Naive thymus-derived CD8-positive, alpha-beta T cell (primary cell): Measurements from ENCODE around the gene KLHL33. TPM values are rescaled to one million over a fixed set of nuclear protein-coding genes. Genes with fewer than 3 reads are reported as not detected.
A peak's percentile ranks its signal among the peaks of the same experiment; 100 is the strongest.

Experiments used
- ATAC-seq, 2 donors: fragments of 150-1000 bp; cut with Tn5 transposase in 1 of 2; sonication (Bioruptor Pico), chemical (Tn5 transposase) in 1 of 2; 1 replicate in 1 of 2; 2 replicates in 1 of 2; pipeline ENCODE4 v1.10.0; 2021; ENCODE audit warnings: mild to moderate bottlenecking in 2 of 2, moderate library complexity in 2 of 2
- POLR2A ChIA-PET: fragments of 350-600 bp; sonication (Branson Sonifier 250); formaldehyde crosslinking; loops from one replicate; lab custom pipeline; 2021; ENCODE audit warnings: antibody characterized with exemption; lab: Charles Lee
- DNase-seq, 10 donors: peaks; one replicate each; pipeline versions ENCODE4 v3.0.0 to v3.0.0-alpha.2; 2020 to 2022
- H3K27ac Mint-ChIP-seq, 10 donors: one replicate each; pipeline ENCODE4 v1.8.0; 2020 to 2022; ENCODE audit warnings: mild to moderate bottlenecking in 10 of 10, mixed read lengths in 10 of 10, moderate library complexity in 4 of 10, inconsistent platforms in 1 of 10
- H3K27me3 Mint-ChIP-seq, 5 donors: one replicate each; pipeline ENCODE4 v1.8.0; 2021 to 2022; ENCODE audit warnings: mixed read lengths in 5 of 5
- H3K36me3 Mint-ChIP-seq, 3 donors: one replicate each; pipeline ENCODE4 v1.8.0; 2020 to 2022; ENCODE audit warnings: mixed read lengths in 3 of 3, mild to moderate bottlenecking in 2 of 3, inconsistent platforms in 1 of 3
- H3K4me1 Mint-ChIP-seq, 4 donors: one replicate each; pipeline ENCODE4 v1.8.0; 2021 to 2022; ENCODE audit warnings: mixed read lengths in 4 of 4
- H3K4me3 Mint-ChIP-seq, 10 donors: one replicate each; pipeline ENCODE4 v1.8.0; 2020 to 2022; ENCODE audit warnings: mild to moderate bottlenecking in 10 of 10, mixed read lengths in 10 of 10, moderate library complexity in 6 of 10, inconsistent platforms in 1 of 10
- H3K9me3 Mint-ChIP-seq, 9 donors: one replicate each; pipeline ENCODE4 v1.8.0; 2020 to 2022; ENCODE audit warnings: mixed read lengths in 9 of 9, mild to moderate bottlenecking in 3 of 9, inconsistent platforms in 1 of 9, moderate library complexity in 1 of 9
- polyA plus RNA-seq, 3 donors: library from polyadenylated mRNA; unstranded; fragments of 300-500 nt; fragmentation: Illumina TruSeq; gene quantifications; one replicate each; pipeline ENCODE4 v1.2.3, GENCODE V29; 2021
- total RNA-seq, 8 experiments: library from RNA in 2 of 8; stranded (reverse) in 2 of 8; gene quantifications; one replicate each; pipeline ENCODE4 v1.2.3 and lab custom pipeline; 2021 to 2026

The KLHL33 gene
- under 1 TPM; 0.52 to 0.57 TPM for total RNA-seq
- polyA plus RNA-seq: under 1 TPM; 0.43 to 0.77 (median 0.43) TPM
- 0 to 3.2 (median 1.0) reads per million in 6 experiments for total RNA-seq (lab: John Stamatoyannopoulos, UW)

GRCh38 chr14:20435582-20436362 lies at the start of gene KLHL33:
Gene KLHL33, minus strand, starts transcription at chr14:20436166. Its CDS starts 355 bp downstream, at chr14:20435811.
- peak within 1 kb of the TSS in 3 of 10 donors; percentile 11 to 68 (median 56) for H3K27ac Mint-ChIP-seq
- no peak within 1 kb of the TSS for H3K4me3 Mint-ChIP-seq
- peaks cover 11 to 30% (median 16%) of the 10 kb centered on the region in 4 donors for H3K4me1 Mint-ChIP-seq
- no peaks in the 10 kb centered on the region for H3K36me3 Mint-ChIP-seq
- H3K9me3 Mint-ChIP-seq: no peaks in the 10 kb centered on the region
- no peak for DNase-seq
- no peaks in the 10 kb centered on the region for H3K27me3 Mint-ChIP-seq
- no peak for ATAC-seq
- POLR2A ChIA-PET: no interaction called here

GRCh38 chr14:20482382-20482781 lies 46.4 kb upstream of the KLHL33 start:
- Mint-ChIP-seq H3K4me1 (peaks cover 40 to 82% (median 76%) of the 10 kb centered on the region in 4 donors), H3K4me3 (peak overlapping the region in 1 of 10 donors; percentile 3), H3K27me3 (no peaks in the 10 kb centered on the region), H3K36me3 (peaks cover 0 to 6% (median 4%) of the 10 kb centered on the region in 3 donors), H3K27ac (peak overlapping the region in 9 of 10 donors; percentile 43 to 92 (median 85)), H3K9me3 (peaks cover 0 to 9% (median 0%) of the 10 kb centered on the region in 9 donors)
- ATAC-seq: no peak
- no peak for DNase-seq
- POLR2A ChIA-PET: interaction anchor here (4.4 kb wide), 1 partner anchor 13 kb away, joined by 29 read pairs; the partner anchor contains the start of gene PNP

GRCh38 chr14:20478894-20479293 lies 42.9 kb upstream of the KLHL33 start:
- H3K27me3 Mint-ChIP-seq: no peaks in the 10 kb centered on the region
- no peak for DNase-seq
- H3K9me3 Mint-ChIP-seq: peaks cover 0 to 9% (median 0%) of the 10 kb centered on the region in 9 donors
- H3K4me3 Mint-ChIP-seq: no peak overlapping the region
- peak overlapping the region; percentile 39 to 92 (median 86) for H3K27ac Mint-ChIP-seq
- peaks cover 44 to 89% (median 88%) of the 10 kb centered on the region in 4 donors for H3K4me1 Mint-ChIP-seq
- no peak for ATAC-seq
- peaks cover 7 to 39% (median 35%) of the 10 kb centered on the region in 3 donors for H3K36me3 Mint-ChIP-seq
- POLR2A ChIA-PET: interaction anchor here (1.3 to 4.4 kb wide), 6 partner anchors 8 to 205 kb away, joined by 5 to 31 read pairs (median 12); partner anchors contain the start of genes APEX1, OSGEP, PIP4P1 and PNP

GRCh38 chr14:20477211-20477876 lies 41.4 kb upstream of the KLHL33 start:
- Mint-ChIP-seq H3K9me3 (peaks cover 0 to 9% (median 0%) of the 10 kb centered on the region in 9 donors), H3K4me3 (peak overlapping the region; percentile 47 to 87 (median 72)), H3K4me1 (peaks cover 43 to 87% (median 85%) of the 10 kb centered on the region in 4 donors), H3K27me3 (no peaks in the 10 kb centered on the region), H3K36me3 (peaks cover 8 to 54% (median 42%) of the 10 kb centered on the region in 3 donors), H3K27ac (peak overlapping the region; percentile 88 to 98 (median 92))
- peak; percentile 76 to 83 for ATAC-seq
- POLR2A ChIA-PET: interaction anchor here (0.7 to 4.2 kb wide), 8 partner anchors 9 to 207 kb away, joined by 3 to 34 read pairs (median 10); partner anchors contain the start of genes APEX1, OSGEP, PIP4P1 and RNASE4
- DNase-seq: peak in 6 of 10 donors; percentile 20 to 63 (median 45)

DNA sequence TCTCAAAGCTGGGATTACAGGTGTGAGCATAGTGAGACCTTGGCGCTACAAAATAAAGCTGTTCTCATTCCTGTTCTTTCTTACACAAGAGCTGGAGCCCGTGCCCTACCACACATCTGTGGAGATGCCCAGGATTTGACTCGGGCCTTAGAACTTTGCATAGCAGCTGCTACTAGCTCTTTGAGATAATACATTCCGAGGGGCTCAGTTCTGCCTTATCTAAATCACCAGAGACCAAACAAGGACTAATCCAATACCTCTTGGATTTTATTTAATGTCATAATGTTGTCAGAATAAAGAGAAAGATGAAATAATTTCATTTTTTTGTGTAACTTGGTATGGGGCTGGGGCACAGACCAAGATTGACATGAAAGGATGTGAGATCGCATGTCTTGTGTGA lies 40.8 kb upstream of the KLHL33 start:
- DNase-seq (no peak), ATAC-seq (no peak)
- Mint-ChIP-seq H3K9me3 (peaks cover 0 to 9% (median 0%) of the 10 kb centered on the region in 9 donors), H3K36me3 (peaks cover 8 to 60% (median 43%) of the 10 kb centered on the region in 3 donors), H3K27ac (peak overlapping the region; percentile 88 to 98 (median 92)), H3K4me3 (peak overlapping the region; percentile 47 to 87 (median 72)), H3K4me1 (peaks cover 45 to 87% (median 86%) of the 10 kb centered on the region in 4 donors), H3K27me3 (no peaks in the 10 kb centered on the region)
- POLR2A ChIA-PET: interaction anchor here (0.7 to 4.2 kb wide), 8 partner anchors 10 to 137 kb away, joined by 3 to 34 read pairs (median 4); partner anchors contain the start of genes APEX1, OSGEP, PARP2 and PIP4P1

DNA sequence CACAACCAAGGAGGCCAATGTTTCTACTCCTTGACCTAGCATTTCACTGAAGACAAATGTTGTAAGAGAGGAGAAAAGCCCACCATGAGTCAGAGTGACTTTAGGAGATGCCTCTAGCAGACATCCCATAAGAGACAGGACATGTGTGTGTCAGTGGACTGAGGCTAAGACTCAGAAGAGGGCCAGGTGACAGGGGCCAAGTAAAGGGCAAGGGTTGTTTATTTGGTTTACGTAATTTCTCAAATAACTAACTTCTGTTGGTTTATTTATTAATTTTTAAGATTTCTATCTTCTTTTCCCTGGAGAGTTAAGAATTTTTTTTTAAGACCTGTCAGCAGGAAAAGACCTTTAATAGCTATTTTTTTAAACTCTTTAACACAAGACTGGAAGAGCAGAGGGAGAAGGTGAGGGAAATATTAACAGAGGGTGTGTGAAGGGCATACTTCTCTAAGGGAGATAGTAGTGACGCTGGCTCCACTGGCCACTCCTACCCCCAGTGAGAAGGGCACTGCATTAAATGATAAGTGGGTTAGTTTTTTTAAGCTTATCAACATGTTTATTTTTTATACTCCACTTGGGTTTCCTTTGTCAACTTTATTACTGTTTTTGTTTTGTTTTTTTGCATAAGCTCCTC lies 36.7 kb upstream of the KLHL33 start:
- POLR2A ChIA-PET: interaction anchor here (1.5 to 4.7 kb wide), 2 partner anchors 11 to 18 kb away, joined by 6 to 63 read pairs; partner anchors contain the start of genes APEX1, OSGEP and PIP4P1
- H3K27ac Mint-ChIP-seq: peak overlapping the region in 9 of 10 donors; percentile 47 to 89 (median 83)
- peaks cover 48 to 82% (median 79%) of the 10 kb centered on the region in 4 donors for H3K4me1 Mint-ChIP-seq
- ATAC-seq (no peak), DNase-seq (no peak)
- no peaks in the 10 kb centered on the region for H3K9me3 Mint-ChIP-seq
- H3K27me3 Mint-ChIP-seq: no peaks in the 10 kb centered on the region
- H3K36me3 Mint-ChIP-seq: peaks cover 12 to 56% (median 39%) of the 10 kb centered on the region in 3 donors
- peak overlapping the region; percentile 57 to 99 (median 78) for H3K4me3 Mint-ChIP-seq

DNA sequence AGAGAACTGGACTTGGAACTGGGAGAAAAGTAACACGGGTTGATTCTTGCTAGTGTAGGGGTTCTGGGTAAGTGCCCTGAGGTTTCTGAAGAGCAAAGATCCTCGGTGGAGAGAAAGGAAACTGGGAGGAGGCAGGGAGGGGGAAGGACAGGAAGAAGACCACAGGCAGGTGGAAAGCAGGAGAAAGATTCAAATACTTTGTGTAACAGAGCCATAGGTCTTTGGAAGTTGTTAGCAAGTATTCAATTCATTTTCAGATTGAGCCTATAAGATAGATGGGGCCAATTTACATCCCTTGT lies 34.6 kb upstream of the KLHL33 start:
- POLR2A ChIA-PET: interaction anchor here (1.0 to 4.7 kb wide), 9 partner anchors 8 to 211 kb away, joined by 3 to 63 read pairs (median 7); partner anchors contain the start of genes APEX1, OSGEP and PIP4P1
- Mint-ChIP-seq H3K27me3 (no peaks in the 10 kb centered on the region), H3K4me3 (peak overlapping the region; percentile 96 to 100 (median 100)), H3K9me3 (no peaks in the 10 kb centered on the region), H3K27ac (peak overlapping the region; percentile 89 to 100 (median 98)), H3K36me3 (peaks cover 12 to 38% (median 25%) of the 10 kb centered on the region in 3 donors), H3K4me1 (peaks cover 38 to 62% (median 59%) of the 10 kb centered on the region in 4 donors)
- DNase-seq: no peak
- ATAC-seq: no peak

DNA sequence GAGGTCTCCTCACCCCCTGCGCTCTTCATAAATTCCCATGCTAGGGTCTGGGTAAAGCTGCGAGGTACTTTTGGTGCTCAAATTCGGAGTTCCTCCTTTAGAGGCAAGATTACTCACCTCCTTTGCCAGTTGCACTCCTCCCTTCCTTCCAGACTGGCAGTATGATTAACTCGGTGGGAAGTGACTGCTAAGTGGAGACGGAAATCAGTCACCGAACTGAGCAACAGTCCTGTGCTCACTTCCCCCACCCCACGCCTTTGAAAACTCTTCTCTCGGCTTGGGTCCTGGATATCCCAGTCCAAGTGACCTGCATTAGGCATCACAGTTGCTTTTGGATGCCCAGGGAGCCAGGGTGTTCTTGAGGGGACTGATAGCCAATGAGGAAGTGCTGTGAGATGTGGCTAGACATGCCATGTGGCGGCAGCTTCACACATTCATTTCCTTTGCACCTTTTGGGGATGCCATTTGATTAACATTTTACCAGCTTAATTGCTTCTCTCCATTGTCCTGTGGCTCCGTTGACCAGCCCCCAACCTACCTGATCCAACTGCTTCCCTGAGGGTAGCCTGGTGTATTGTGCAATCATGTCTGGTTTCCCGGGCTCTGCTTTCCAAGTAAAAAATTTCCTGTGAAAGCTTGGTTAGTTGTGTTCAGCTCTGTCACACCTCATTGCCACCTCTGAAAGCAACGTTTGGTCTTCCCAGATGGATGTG lies 34.1 kb upstream of the KLHL33 start:
- POLR2A ChIA-PET: interaction anchor here (0.6 to 4.7 kb wide), 21 partner anchors 8 to 219 kb away, joined by 3 to 63 read pairs (median 5); partner anchors contain the start of genes ANG, APEX1, OSGEP and PARP2
- Mint-ChIP-seq H3K27ac (peak overlapping the region; percentile 89 to 100 (median 98)), H3K9me3 (no peaks in the 10 kb centered on the region), H3K4me1 (peaks cover 37 to 57% (median 54%) of the 10 kb centered on the region in 4 donors), H3K27me3 (no peaks in the 10 kb centered on the region), H3K4me3 (peak overlapping the region; percentile 96 to 100 (median 100)), H3K36me3 (peaks cover 11 to 32% (median 20%) of the 10 kb centered on the region in 3 donors)
- peak in 7 of 10 donors; percentile 17 to 48 (median 33) for DNase-seq
- ATAC-seq: peak; percentile 23 to 31

- H3K36me3 Mint-ChIP-seq: peaks cover 9 to 26% (median 13%) of the 10 kb centered on the region in 3 donors
- DNase-seq (peak; percentile 72 to 94 (median 85)), ATAC-seq (peak; percentile 91 to 93)
- H3K27me3 Mint-ChIP-seq: no peaks in the 10 kb centered on the region
- H3K4me1 Mint-ChIP-seq: peaks cover 32 to 52% (median 48%) of the 10 kb centered on the region in 4 donors
- peak within 1 kb of the TSS; percentile 96 to 100 (median 100) for H3K4me3 Mint-ChIP-seq
- POLR2A ChIA-PET: interaction anchor here (0.6 to 4.7 kb wide), 22 partner anchors 7 to 219 kb away, joined by 3 to 63 read pairs (median 4); partner anchors contain the start of genes ANG, APEX1, OSGEP and PARP2
- H3K9me3 Mint-ChIP-seq: no peaks in the 10 kb centered on the region
- H3K27ac Mint-ChIP-seq: peak within 1 kb of the TSS; percentile 89 to 100 (median 98)
Observed at GRCh38 chr14:20469242-20469889, 33.4 kb upstream of the KLHL33 start, which contains the start of gene PNP. Gene PNP, plus strand, starts transcription at chr14:20469406. Its CDS starts 119 bp downstream, at chr14:20469525.

GRCh38 chr14:20468764-20469241 lies 32.8 kb upstream of the KLHL33 start:
- ATAC-seq (no peak), DNase-seq (no peak)
- H3K9me3 Mint-ChIP-seq: no peaks in the 10 kb centered on the region
- H3K4me3 Mint-ChIP-seq: peak overlapping the region; percentile 96 to 100 (median 100)
- peak overlapping the region; percentile 89 to 100 (median 98) for H3K27ac Mint-ChIP-seq
- POLR2A ChIA-PET: interaction anchor here (0.5 to 2.8 kb wide), 7 partner anchors 9 to 126 kb away, joined by 3 to 30 read pairs (median 11); partner anchors contain the start of genes APEX1, OSGEP and PARP2
- peaks cover 26 to 52% (median 42%) of the 10 kb centered on the region in 4 donors for H3K4me1 Mint-ChIP-seq
- no peaks in the 10 kb centered on the region for H3K27me3 Mint-ChIP-seq
- H3K36me3 Mint-ChIP-seq: peaks cover 5 to 20% (median 8%) of the 10 kb centered on the region in 3 donors
